Right lobe of liver (tissue), 6 donors: ENCODE measurements around the gene ALS2. TPM values are rescaled to one million over a fixed set of nuclear protein-coding genes. Genes with fewer than 3 reads are reported as not detected.

Source experiments
- ATAC-seq, 4 donors: fragments of 200-7000 bp; cut with Tn5 transposase; one replicate each; pipeline ENCODE4 v1.9.1; 2020; ENCODE audit warnings: mild to moderate bottlenecking in 4 of 4, moderate library complexity in 4 of 4
- DNase-seq, 3 donors: peaks; one replicate each; pipeline ENCODE4 v3.0.0-alpha.2; 2020
- H3K27ac ChIP-seq, 3 donors: fragments of 200-600 bp; one replicate each; pipeline ENCODE4 v1.8.0; 2022
- H3K27me3 ChIP-seq, 2 donors: fragments of 200-600 bp; one replicate each; pipeline ENCODE4 v1.8.0; 2022
- H3K36me3 ChIP-seq, 4 donors: fragments of 200-600 bp; sonication (generic) in 1 of 4; one replicate each; pipeline versions ENCODE4 v1.5.1 to v1.8.0; 2017 to 2022; ENCODE audit warnings: control low read depth in 1 of 4
- H3K4me1 ChIP-seq, 4 donors: fragments of 200-600 bp; sonication (generic) in 1 of 4; one replicate each; pipeline versions ENCODE4 v1.5.1 to v1.8.0; 2017 to 2022; ENCODE audit warnings: control low read depth in 1 of 4
- H3K4me3 ChIP-seq, 3 donors: fragments of 200-600 bp; one replicate each; pipeline ENCODE4 v1.8.0; 2022
- H3K9me3 ChIP-seq, 4 donors: fragments of 200-600 bp; sonication (generic) in 1 of 4; one replicate each; pipeline versions ENCODE4 v1.5.1 to v1.8.0; 2017 to 2022; ENCODE audit warnings: control low read depth in 1 of 4
- POLR2A ChIP-seq: fragments of 450-650 bp; IDR thresholded peaks from one replicate; pipeline ENCODE4 v1.6.1; 2017; ENCODE audit warnings: antibody characterized with exemption, mild to moderate bottlenecking
- WGBS: methylation state at CpG from one replicate; pipeline ENCODE4 v1.1.6; 2018; ENCODE audit warnings: low coverage, low lambda C conversion rate; ENCODE audit not compliant: insufficient coverage; ENCODE audit errors: missing lambda C conversion rate; 5-methylcytosine and 5-hydroxymethylcytosine counted together
- intact Hi-C, 2 donors: fragments of 100-400 bp; cut with DNase I; formaldehyde crosslinking; loops; one replicate each; pipeline versions ENCODE4 v1.11.2 to v1.14.1; 2022
- total RNA-seq, 6 experiments: library from RNA; depleted of rRNA in 2 of 6; stranded (reverse); fragments of >200 nt in 2 of 6; fragmentation: NEBNext Ultra II Directional in 3 of 6; extraction: Animal tissue kit (Norgen Biotek cat#: 25700) in 3 of 6; gene quantifications; one replicate each; pipeline versions ENCODE4 v1.1.0 to v1.2.4, GENCODE V29; 2016 to 2023
- TF ChIP-seq, protein P1 (sequence below), 4 donors: fragments of 200-600 bp in 3 of 4; fragments of 450-650 bp in 1 of 4; IDR thresholded peaks; one replicate each; pipeline versions ENCODE4 v1.5.1 to v1.8.0; 2016 to 2022; ENCODE audit warnings: antibody characterized with exemption in 4 of 4, mild to moderate bottlenecking in 2 of 4
- donor health status: DM: no; HTN: yes; CAD: no.
- donor health status: DM: no; HTN: no; CAD: no.
- donor health status: DM: no; HTN: no; CAD: no.
- donor health status: DM: no; HTN: yes; CAD: no.
- donor health status: DM: no; HTN: yes; CAD: no.

Gene ALS2
- total RNA-seq, 6 experiments from 2014 or later, result 15.8 to 24.9 (median 20.3) TPM

DNA sequence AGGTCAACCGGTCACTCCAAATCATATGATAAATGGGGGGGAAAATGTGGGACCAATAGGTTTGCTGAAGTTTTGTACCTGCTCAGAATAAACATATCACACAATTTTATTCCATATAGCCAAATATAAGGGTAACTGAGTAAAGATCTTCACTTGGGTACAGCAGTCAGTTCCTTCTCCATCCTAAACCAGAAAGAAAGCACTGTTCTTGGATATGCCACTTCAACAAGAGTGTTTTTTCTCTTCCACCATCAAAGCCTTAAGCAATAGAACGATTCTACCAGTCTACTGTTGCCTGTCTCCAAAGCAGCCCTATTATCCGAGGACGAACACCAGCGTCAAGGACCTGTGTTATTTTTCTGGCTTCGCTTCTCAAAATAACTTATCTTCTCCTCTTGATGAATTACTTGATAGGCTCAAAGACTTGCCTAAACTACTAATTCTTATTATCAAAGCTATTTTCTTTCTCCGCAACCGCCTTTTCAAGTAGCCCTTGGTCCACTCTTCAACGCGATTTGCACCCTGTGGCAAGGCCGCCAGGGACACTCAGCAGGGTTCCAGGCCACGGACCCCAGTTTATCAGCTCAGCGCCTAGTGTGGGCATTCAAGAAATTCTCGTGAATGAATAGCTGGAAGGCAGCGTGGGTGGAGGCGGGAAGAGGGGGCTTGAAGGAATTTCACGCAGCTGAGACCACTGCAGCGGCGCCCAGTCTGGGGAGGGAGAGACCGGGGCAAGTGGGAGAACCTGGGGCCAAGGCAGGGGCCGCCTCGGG is 646 bp downstream of the ALS2 start:
- intact Hi-C loops, result no loop called here
- Histone ChIP-seq H3K9me3 (no peaks in the 10 kb centered on the region), H3K4me3 (peak overlapping the region; percentile 58 to 91 (median 72)), H3K4me1 (peaks cover 0 to 44% (median 16%) of the 10 kb centered on the region in 4 donors), H3K27ac (peak overlapping the region; percentile 67 to 69 (median 68)), H3K36me3 (no peaks in the 10 kb centered on the region), H3K27me3 (no peaks in the 10 kb centered on the region)
- DNase-seq, result no peak
- peak; percentile 3 to 10 (median 6) for ATAC-seq
- TF ChIP-seq POLR2A, result no peak
- WGBS, result 3% methylated on average over 19 of the region's 22 CpGs

- TF ChIP-seq POLR2A, result no peak
- TF ChIP-seq, protein P1, sequence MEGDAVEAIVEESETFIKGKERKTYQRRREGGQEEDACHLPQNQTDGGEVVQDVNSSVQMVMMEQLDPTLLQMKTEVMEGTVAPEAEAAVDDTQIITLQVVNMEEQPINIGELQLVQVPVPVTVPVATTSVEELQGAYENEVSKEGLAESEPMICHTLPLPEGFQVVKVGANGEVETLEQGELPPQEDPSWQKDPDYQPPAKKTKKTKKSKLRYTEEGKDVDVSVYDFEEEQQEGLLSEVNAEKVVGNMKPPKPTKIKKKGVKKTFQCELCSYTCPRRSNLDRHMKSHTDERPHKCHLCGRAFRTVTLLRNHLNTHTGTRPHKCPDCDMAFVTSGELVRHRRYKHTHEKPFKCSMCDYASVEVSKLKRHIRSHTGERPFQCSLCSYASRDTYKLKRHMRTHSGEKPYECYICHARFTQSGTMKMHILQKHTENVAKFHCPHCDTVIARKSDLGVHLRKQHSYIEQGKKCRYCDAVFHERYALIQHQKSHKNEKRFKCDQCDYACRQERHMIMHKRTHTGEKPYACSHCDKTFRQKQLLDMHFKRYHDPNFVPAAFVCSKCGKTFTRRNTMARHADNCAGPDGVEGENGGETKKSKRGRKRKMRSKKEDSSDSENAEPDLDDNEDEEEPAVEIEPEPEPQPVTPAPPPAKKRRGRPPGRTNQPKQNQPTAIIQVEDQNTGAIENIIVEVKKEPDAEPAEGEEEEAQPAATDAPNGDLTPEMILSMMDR (IDR thresholded peaks at IDR 0.05), result no peak
- intact Hi-C loops, result no loop called here
- Histone ChIP-seq H3K27ac (no peak overlapping the region), H3K36me3 (no peaks in the 10 kb centered on the region), H3K4me3 (no peak overlapping the region), H3K4me1 (peaks cover 0 to 49% (median 19%) of the 10 kb centered on the region in 4 donors), H3K27me3 (no peaks in the 10 kb centered on the region), H3K9me3 (no peaks in the 10 kb centered on the region)
- no peak for ATAC-seq
- no peak for DNase-seq
Measured at GRCh38 chr2:201777869-201778268, 2.9 kb downstream of the ALS2 start.

- Histone ChIP-seq H3K27me3 (no peaks in the 10 kb centered on the region), H3K27ac (no peak overlapping the region), H3K36me3 (no peaks in the 10 kb centered on the region), H3K4me1 (peaks cover 0 to 49% (median 19%) of the 10 kb centered on the region in 4 donors), H3K9me3 (no peaks in the 10 kb centered on the region), H3K4me3 (no peak overlapping the region)
- TF ChIP-seq, protein P1 (IDR thresholded peaks at IDR 0.05), result no peak
- no peak for TF ChIP-seq POLR2A
- intact Hi-C loops, result no loop called here
- ATAC-seq (no peak), DNase-seq (no peak)
Measured at GRCh38 chr2:201777043-201777442, 3.7 kb downstream of the ALS2 start.

DNA sequence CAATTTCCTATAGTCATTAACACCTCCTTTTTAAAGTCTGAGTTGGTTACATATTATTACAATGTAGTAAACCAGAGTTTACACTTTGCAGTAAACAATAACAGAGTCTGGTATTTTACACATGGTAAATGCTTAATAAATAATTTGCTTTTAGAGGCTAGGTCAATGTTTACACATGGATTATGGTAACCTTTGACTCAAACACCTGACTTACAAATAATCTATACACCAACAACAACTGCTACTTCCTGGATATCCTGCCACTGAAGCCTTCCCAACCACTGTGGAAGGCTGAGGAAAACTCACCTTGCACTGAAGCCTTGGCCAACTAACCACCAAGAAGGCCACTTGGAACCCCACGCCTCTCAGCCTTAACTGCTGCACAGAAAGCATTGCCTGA is 5.4 kb downstream of the ALS2 start:
- Histone ChIP-seq H3K36me3 (no peaks in the 10 kb centered on the region), H3K4me3 (no peak overlapping the region), H3K9me3 (no peaks in the 10 kb centered on the region), H3K4me1 (peaks cover 0 to 49% (median 19%) of the 10 kb centered on the region in 4 donors), H3K27me3 (no peaks in the 10 kb centered on the region), H3K27ac (no peak overlapping the region)
- DNase-seq (no peak), ATAC-seq (peak in 2 of 4 donors; percentile 59 to 73)
- TF ChIP-seq, protein P1 (IDR thresholded peaks at IDR 0.05), result no peak
- no peak for TF ChIP-seq POLR2A
- intact Hi-C loops, result no loop called here
- 100% methylated on average over 1 of the region's 1 CpG for WGBS

GRCh38 chr2:201774546-201774945 is 6.2 kb downstream of the ALS2 start:
- H3K27ac ChIP-seq, result no peak overlapping the region
- H3K4me1 ChIP-seq, result peaks cover 0 to 45% (median 23%) of the 10 kb centered on the region in 4 donors
- no peak for TF ChIP-seq POLR2A
- TF ChIP-seq, protein P1 (IDR thresholded peaks at IDR 0.05), result no peak
- H3K36me3 ChIP-seq, result no peaks in the 10 kb centered on the region
- H3K27me3 ChIP-seq, result no peaks in the 10 kb centered on the region
- no peaks in the 10 kb centered on the region for H3K9me3 ChIP-seq
- ATAC-seq (no peak), DNase-seq (no peak)
- no peak overlapping the region for H3K4me3 ChIP-seq
- WGBS, result 85% methylated on average over 2 of the region's 2 CpGs
- intact Hi-C loops, result no loop called here
